Activated T-cell treated with anti-CD3 and anti-CD28 coated beads for 24 hours (primary cell): Measurements from ENCODE around the gene E2F4.

Experiments
- DNase-seq: peaks from one replicate; pipeline ENCODE4 v3.0.0-alpha.2; 2020; ENCODE audit warnings: low read depth

E2F4 gene

GRCh38 chr16:67190448-67191399 lies 1.2 kb upstream of the E2F4 start:
- no peak for DNase-seq

DNA sequence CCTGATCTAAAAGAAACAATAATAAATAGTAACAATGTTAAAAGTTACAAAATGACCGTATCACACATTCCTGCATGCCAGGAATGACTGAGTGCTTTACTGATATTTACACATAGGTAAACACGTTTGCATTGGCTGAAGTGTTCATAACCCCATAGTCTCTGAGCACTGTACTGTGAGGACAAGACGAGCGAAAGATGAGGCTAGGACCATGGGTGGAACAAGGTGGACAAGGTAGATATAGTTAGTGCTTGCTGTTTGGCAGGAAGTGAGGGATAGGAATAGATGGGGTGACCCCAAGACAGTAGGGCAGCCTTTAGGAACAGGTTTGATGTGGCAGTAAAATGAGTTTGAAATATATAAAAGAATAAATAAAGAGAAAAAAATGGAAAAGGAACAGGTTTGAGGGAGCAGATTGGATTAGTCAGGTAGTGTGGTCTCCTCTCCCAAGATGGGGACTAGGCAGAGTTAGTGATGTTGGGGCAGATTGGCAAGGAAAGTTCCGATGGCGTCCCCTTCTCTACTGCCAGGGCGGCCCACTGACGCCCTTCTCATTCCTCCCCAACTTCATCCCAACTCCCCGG lies 452 bp upstream of the E2F4 start:
- DNase-seq, result no peak

DNA sequence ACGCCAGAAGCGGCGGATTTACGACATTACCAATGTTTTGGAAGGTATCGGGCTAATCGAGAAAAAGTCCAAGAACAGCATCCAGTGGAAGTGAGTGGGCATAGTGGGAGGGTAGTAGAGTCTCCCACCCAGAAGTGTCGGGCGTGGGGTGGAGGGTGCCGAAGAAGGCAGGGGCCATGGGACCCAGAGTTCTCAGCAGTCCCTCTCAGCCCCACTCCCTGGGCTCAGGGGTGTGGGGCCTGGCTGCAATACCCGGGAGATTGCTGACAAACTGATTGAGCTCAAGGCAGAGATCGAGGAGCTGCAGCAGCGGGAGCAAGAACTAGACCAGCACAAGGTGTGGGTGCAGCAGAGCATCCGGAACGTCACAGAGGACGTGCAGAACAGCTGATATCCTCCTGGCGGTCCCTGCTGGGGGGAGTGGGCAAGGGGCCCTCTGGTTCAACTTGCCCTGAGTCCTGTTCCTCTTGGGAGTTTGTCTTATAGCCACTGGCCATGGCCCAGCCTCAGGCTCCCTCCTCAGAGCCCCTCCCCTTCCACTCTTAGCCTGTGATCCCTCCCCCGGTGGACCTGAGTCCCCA lies 916 bp downstream of the E2F4 start:
- no peak for DNase-seq

- no peak for DNase-seq
Observed at GRCh38 chr16:67193536-67193935, 1.6 kb downstream of the E2F4 start.

- no peak for DNase-seq
Observed at GRCh38 chr16:67194260-67194659, 2.3 kb downstream of the E2F4 start.

DNA sequence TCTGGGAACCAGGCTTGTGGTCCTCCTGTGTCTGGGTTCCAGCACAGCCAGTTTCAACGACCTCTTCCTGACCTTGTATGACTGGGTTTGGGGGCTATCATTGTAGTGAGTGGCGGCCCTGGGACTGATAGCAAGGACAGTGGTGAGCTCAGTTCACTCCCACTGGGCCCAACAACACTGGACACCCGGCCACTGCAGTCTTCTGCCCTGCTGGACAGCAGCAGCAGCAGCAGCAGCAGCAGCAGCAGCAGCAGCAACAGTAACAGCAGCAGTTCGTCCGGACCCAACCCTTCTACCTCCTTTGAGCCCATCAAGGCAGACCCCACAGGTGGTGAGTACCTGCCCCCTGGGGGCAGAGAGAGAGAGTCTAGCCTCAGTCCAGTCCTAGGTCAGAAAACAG lies 3.7 kb downstream of the E2F4 start:
- no peak for DNase-seq

DNA sequence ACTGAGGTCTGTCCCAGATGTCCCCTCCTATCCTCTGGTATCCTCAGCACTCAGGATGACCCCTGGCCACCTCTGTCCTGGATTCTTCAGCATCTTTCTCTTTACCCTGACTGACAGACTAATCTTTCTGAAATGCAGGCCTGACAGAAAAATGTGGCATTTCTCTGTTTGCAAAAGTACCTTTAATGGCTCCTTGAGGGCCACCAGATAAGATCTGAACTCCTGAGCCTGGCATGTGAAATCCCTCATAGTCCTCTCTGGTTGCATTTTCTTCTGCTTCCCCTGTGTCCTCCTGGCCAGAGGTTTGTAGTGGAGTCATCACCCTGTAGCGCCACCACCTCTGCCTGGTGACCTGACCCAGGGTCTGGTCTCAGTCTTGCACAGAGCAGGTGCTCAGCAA lies 4.9 kb downstream of the E2F4 start:
- DNase-seq, result no peak

DNA sequence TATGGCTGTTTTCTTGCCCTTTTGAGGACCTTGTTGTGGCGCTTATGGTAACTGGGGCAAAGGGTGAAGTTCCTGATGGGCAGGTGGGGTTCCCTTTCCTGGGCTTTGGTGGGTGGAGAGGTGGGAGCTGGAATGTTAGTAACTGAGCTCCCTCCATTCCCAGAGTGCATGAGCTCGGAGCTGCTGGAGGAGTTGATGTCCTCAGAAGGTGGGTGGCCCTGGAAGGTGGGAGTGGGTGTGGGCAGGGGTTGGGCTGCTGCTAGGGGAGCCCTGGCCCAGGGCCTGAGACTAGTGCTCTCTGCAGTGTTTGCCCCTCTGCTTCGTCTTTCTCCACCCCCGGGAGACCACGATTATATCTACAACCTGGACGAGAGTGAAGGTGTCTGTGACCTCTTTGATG lies 5.7 kb downstream of the E2F4 start:
- no peak for DNase-seq

DNA sequence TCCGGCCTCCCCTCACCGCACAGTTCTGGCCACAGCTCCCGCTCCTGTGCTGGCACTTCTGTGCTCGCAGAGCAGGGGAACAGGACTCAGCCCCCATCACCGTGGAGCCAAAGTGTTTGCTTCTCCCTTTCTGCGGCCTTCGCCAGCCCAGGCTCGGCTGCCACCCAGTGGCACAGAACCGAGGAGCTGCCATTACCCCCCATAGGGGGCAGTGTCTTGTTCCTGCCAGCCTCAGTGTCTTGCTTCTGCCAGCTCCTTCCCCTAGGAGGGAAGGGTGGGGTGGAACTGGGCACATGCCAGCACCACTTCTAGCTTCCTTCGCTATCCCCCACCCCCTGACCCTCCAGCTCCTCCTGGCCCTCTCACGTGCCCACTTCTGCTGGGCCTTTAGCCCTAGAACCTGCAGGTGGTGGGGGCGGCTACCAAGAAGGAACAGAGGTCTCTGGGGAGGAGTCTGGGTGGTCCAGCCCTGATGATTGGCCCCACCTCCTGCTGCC lies 6.3 kb downstream of the E2F4 start:
- DNase-seq, result no peak

- DNase-seq, result no peak
Observed at GRCh38 chr16:67199011-67199807, 7.3 kb downstream of the E2F4 start, which contains the start of gene ELMO3. ELMO3 (plus strand) TSS chr16:67199131; CDS start chr16:67199327, 196 bp downstream.

DNA sequence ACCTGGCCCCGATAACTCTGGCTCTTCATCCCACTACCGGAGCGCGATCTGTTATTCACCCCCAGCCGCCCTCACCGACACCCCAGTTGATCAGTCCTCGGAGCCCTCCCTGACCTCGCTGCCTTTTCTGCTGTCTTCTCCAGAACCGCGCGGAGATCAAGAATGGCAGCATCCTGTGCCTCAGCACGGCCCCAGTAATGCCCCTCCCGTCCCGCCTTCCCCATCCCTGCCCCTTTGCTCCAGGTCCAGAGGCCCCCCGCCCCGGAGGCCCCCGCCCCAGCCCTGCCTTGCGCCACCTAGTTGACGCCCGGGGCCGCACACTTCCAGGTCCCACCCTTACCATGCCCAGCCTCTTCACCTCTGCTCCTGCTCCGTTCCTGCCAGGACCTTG lies 7.8 kb downstream of the E2F4 start:
- DNase-seq, result no peak

- no peak for DNase-seq
Observed at GRCh38 chr16:67200491-67200890, 8.5 kb downstream of the E2F4 start.

DNA sequence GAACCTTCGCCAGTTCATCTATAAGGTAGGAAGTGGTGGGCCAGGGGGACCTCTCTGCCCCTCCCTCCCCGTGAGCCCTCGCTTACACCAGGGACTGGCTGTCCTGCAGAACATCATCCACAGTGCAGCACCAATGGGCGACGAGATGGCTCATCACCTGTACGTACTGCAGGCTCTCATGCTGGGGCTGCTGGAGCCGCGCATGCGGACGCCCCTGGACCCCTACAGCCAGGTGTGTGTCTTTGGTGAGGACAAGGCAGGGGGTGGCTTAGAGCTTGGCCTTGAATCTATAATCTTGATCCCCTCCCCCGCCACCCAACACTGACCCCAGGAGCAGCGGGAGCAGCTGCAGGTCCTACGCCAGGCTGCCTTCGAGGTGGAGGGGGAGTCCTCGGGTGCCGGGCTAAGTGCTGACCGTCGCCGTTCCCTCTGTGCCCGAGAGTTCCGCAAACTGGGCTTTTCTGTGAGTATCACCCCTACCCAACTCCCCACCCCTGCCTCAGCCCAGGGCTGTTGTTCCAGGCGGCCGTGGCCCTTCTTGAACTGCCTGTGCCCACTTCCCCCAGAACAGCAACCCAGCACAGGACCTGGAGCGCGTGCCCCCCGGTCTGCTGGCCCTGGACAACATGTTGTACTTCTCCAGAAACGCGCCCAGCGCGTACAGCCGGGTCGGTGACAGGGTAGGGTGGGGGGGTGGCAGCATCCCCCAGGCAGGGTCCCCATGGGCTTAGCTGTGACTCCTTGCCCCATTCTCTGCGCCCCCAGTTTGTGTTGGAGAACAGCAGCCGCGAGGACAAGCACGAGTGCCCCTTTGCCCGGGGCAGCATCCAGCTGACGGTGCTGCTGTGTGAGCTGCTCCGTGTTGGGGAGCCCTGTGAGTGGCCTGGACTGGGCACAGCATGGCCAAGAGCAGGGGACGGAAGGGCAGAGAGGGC lies 9.7 kb downstream of the E2F4 start:
- DNase-seq, result no peak

DNA sequence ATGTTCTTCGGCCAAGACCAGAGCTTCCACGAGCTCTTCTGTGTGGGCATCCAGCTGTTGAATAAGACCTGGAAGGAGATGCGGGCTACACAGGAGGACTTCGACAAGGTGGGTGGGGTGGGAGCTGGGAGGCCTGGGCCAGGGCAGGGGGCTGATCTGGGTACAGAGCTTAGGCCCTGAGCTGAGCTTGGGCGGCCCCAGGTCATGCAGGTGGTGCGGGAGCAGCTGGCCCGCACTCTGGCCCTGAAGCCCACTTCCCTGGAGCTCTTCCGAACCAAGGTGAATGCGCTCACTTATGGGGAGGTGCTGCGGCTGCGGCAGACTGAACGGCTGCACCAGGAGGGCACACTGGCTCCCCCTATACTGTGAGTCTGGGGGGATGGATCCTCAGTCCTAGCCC lies 10.5 kb downstream of the E2F4 start:
- no peak for DNase-seq

DNA sequence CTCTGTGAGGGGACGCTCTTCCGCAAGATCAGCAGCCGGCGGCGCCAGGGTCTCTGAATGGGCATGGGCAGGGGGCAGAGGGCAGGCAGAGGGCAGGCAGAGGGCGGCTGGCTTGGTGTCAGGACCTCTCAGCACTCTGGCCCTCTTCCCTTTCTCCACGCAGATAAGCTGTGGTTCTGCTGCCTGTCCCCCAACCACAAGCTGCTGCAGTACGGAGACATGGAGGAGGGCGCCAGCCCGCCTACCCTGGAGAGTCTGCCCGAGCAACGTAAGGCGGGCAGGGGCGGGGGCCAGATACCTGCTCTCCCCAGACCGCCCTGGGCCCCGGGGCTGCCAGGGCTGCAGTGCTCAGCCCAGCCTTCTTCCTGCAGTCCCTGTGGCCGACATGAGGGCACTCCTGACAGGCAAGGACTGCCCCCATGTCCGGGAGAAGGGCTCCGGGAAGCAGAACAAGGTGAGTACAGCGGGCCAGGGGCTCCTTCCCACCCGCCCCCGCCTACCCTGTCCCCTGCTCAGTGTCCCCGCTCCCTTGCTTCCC lies 11.1 kb downstream of the E2F4 start:
- no peak for DNase-seq

- DNase-seq, result no peak
Observed at GRCh38 chr16:67204076-67204475, 12.1 kb downstream of the E2F4 start.

GRCh38 chr16:67206129-67206837 lies 14.3 kb downstream of the E2F4 start:
- no peak for DNase-seq

GRCh38 chr16:67206838-67207248 lies 14.9 kb downstream of the E2F4 start:
- no peak for DNase-seq

- no peak for DNase-seq
Observed at GRCh38 chr16:67207249-67208091, 15.5 kb downstream of the E2F4 start.
